B cell (primary cell): ENCODE measurements around the gene ANO2. TPM values are rescaled to one million over a fixed set of nuclear protein-coding genes. Genes with fewer than 3 reads are reported as not detected.

Source experiments
- ATAC-seq: fragments of 200-7000 bp; cut with Tn5 transposase; one replicate; pipeline ENCODE4 v1.10.0; 2021; ENCODE audit warnings: low read depth, mild to moderate bottlenecking, moderate number of reproducible peaks, moderate library complexity
- CTCF ChIA-PET: fragments of 350-600 bp; sonication (Branson Sonifier 250); formaldehyde crosslinking; loops from one replicate; lab custom pipeline; 2021; ENCODE audit warnings: antibody characterized with exemption, inconsistent platforms; lab: Charles Lee
- POLR2A ChIA-PET: fragments of 350-600 bp; sonication (Branson Sonifier 250); formaldehyde crosslinking; loops from one replicate; lab custom pipeline; 2021; ENCODE audit warnings: antibody characterized with exemption; lab: Charles Lee
- DNase-seq: peaks from one replicate; pipeline ENCODE4 v3.0.0; 2013
- H2AFZ ChIP-seq: 2 replicates; pipeline ENCODE4 v1.6.1; 2012; ENCODE audit warnings: mild to moderate bottlenecking, low read depth, low read length; ENCODE audit not compliant: insufficient read depth, poor library complexity, severe bottlenecking
- H3K27ac ChIP-seq, 2 donors: 1 replicate in 1 of 2; 2 replicates in 1 of 2; pipeline ENCODE4 v1.5.1; 2012 to 2013; ENCODE audit warnings: low read length in 2 of 2, mild to moderate bottlenecking in 2 of 2, moderate library complexity in 1 of 2
- H3K27me3 ChIP-seq, 4 experiments: fragments of 200-600 bp in 1 of 4; sonication (generic) in 1 of 4; replicated peaks in 1 of 4; 1 replicate in 2 of 4; 2 replicates in 2 of 4; pipeline versions ENCODE4 v1.6.1 to v1.7.0; 2013 to 2016; ENCODE audit warnings: low read length in 3 of 4, mild to moderate bottlenecking in 2 of 4, mixed read lengths in 1 of 4, moderate library complexity in 1 of 4; ENCODE audit not compliant: insufficient read depth in 4 of 4, control insufficient read depth in 3 of 4; ENCODE audit errors: control extremely low read depth in 1 of 4
- H3K36me3 ChIP-seq, 2 experiments: replicated peaks in 1 of 2; 1 replicate in 1 of 2; 2 replicates in 1 of 2; pipeline versions ENCODE4 v1.6.1 to v1.7.1; 2013; ENCODE audit warnings: low read length in 1 of 2; ENCODE audit not compliant: insufficient read depth in 2 of 2, control insufficient read depth in 1 of 2; ENCODE audit errors: control extremely low read depth in 1 of 2, extremely low read depth in 1 of 2
- H3K4me1 ChIP-seq, 2 donors: fragments of 200-600 bp in 1 of 2; sonication (generic) in 1 of 2; 1 replicate in 1 of 2; 2 replicates in 1 of 2; pipeline versions ENCODE4 v1.5.1 to v1.6.1; 2013 to 2017; ENCODE audit warnings: low read length in 2 of 2; ENCODE audit not compliant: control insufficient read depth in 2 of 2, insufficient read depth in 2 of 2
- H3K4me2 ChIP-seq: replicated peaks from 2 replicates; pipeline ENCODE3; 2012; ENCODE audit warnings: mild to moderate bottlenecking, low read depth, low read length; ENCODE audit not compliant: poor library complexity, severe bottlenecking
- H3K4me3 ChIP-seq, 5 experiments: fragments of 200-600 bp in 1 of 5; sonication (generic) in 1 of 5; 1 replicate in 3 of 5; 2 replicates in 2 of 5; pipeline versions ENCODE4 v1.5.1 to v1.7.0; 2011 to 2016; ENCODE audit warnings: low read length in 4 of 5, mild to moderate bottlenecking in 4 of 5, low read depth in 2 of 5, control low read depth in 1 of 5, moderate library complexity in 1 of 5; ENCODE audit not compliant: insufficient read depth in 1 of 5; ENCODE audit errors: control extremely low read depth in 1 of 5, extremely low read depth in 1 of 5
- H3K79me2 ChIP-seq: fragments of 200-600 bp; sonication (generic); one replicate; pipeline ENCODE4 v1.6.0; 2016; ENCODE audit warnings: low read length; ENCODE audit not compliant: control insufficient read depth, insufficient read depth
- H3K9ac ChIP-seq: fragments of 200-600 bp; sonication (generic); 2 replicates; pipeline ENCODE4 v1.6.1; 2017; ENCODE audit warnings: mild to moderate bottlenecking, low read length, moderate library complexity
- H3K9me3 ChIP-seq, 3 donors: one replicate each; pipeline versions ENCODE4 v1.6.1 to v1.7.1; 2013; ENCODE audit warnings: low read length in 2 of 3; ENCODE audit not compliant: control insufficient read depth in 2 of 3, insufficient read depth in 1 of 3; ENCODE audit errors: control extremely low read depth in 1 of 3
- H4K20me1 ChIP-seq: 2 replicates; pipeline ENCODE4 v1.6.0; 2012; ENCODE audit warnings: mild to moderate bottlenecking, low read length; ENCODE audit not compliant: insufficient read depth, control insufficient read depth, poor library complexity, severe bottlenecking
- H3K27ac Mint-ChIP-seq: one replicate; pipeline ENCODE4 v1.8.0; 2021; ENCODE audit warnings: mixed read lengths
- H3K27me3 Mint-ChIP-seq: one replicate; pipeline ENCODE4 v1.8.0; 2021; ENCODE audit warnings: mixed read lengths
- H3K4me1 Mint-ChIP-seq: one replicate; pipeline ENCODE4 v1.8.0; 2021; ENCODE audit warnings: mixed read lengths
- H3K4me3 Mint-ChIP-seq: one replicate; pipeline ENCODE4 v1.8.0; 2021; ENCODE audit warnings: mixed read lengths
- H3K9me3 Mint-ChIP-seq: one replicate; pipeline ENCODE4 v1.8.0; 2022; ENCODE audit warnings: mixed read lengths; ENCODE audit not compliant: insufficient read depth
- CTCF ChIP-seq: fragments of 200-600 bp; IDR thresholded peaks from one replicate; pipeline ENCODE4 v1.8.0; 2022; ENCODE audit warnings: antibody characterized with exemption, mild to moderate bottlenecking
- EZH2 ChIP-seq: IDR thresholded peaks from 2 replicates; pipeline ENCODE4 v1.6.1; 2012; ENCODE audit warnings: borderline replicate concordance, low read depth, mild to moderate bottlenecking, moderate library complexity, low read length; ENCODE audit not compliant: insufficient read depth, poor library complexity, severe bottlenecking
- WGBS: methylation state at CpG from one replicate; pipeline ENCODE4 v1.1.5; 2013; ENCODE audit warnings: missing lambda C conversion rate; ENCODE audit not compliant: insufficient coverage; 5-methylcytosine and 5-hydroxymethylcytosine counted together
- intact Hi-C: fragments of 100-400 bp; cut with micrococcal nuclease; formaldehyde crosslinking; loops from one replicate; pipeline ENCODE4 v1.10.0; 2022
- polyA plus RNA-seq: library from polyadenylated mRNA; depleted of rRNA; stranded (reverse); fragments of >200 nt; gene quantifications from 2 replicates; pipeline ENCODE4 v1.2.3, GENCODE V29; 2012
- total RNA-seq, 2 donors: library from RNA; stranded (reverse); fragments of 120-200 nt in 1 of 2; gene quantifications; 1 replicate in 1 of 2; 2 replicates in 1 of 2; pipeline versions ENCODE4 v1.2.3 to v1.2.4, GENCODE V29; 2013 to 2022

ANO2 gene
- total and polyA plus RNA-seq, 2 donors (not counting 1 experiment from before 2014, with no cell fraction given) = not detected

- no peaks in the 10 kb centered on the region for H3K9me3 Mint-ChIP-seq
- Histone ChIP-seq H3K36me3 (no peaks in the 10 kb centered on the region), H3K4me1 (no peaks in the 10 kb centered on the region), H3K9me3 (no peaks in the 10 kb centered on the region), H3K79me2 (no peaks in the 10 kb centered on the region), H3K9ac (no peak overlapping the region), H3K27me3 (no peaks in the 10 kb centered on the region), H4K20me1 (no peaks in the 10 kb centered on the region), H2AFZ (no peak overlapping the region), H3K27ac (no peak overlapping the region), H3K4me2 (no peak overlapping the region), H3K4me3 (no peak overlapping the region)
- no peak overlapping the region for H3K27ac Mint-ChIP-seq
- H3K27me3 Mint-ChIP-seq = peaks cover 8% of the 10 kb centered on the region
- ChIA-PET POLR2A (no interaction called here), CTCF (no interaction called here)
- no peak for TF ChIP-seq CTCF
- TF ChIP-seq EZH2 = no peak
- WGBS = no CpG with 5 or more reads among the region's 2 CpGs
- no peak for ATAC-seq
- intact Hi-C loops = no loop called here
- no peaks in the 10 kb centered on the region for H3K4me1 Mint-ChIP-seq
- no peak overlapping the region for H3K4me3 Mint-ChIP-seq
- no peak for DNase-seq
Measured at GRCh38 chr12:5742258-5742657, 202.8 kb downstream of the ANO2 start.

- Histone ChIP-seq H2AFZ (no peak overlapping the region), H3K9me3 (no peaks in the 10 kb centered on the region), H3K4me2 (no peak overlapping the region), H3K27ac (no peak overlapping the region), H4K20me1 (no peaks in the 10 kb centered on the region), H3K27me3 (no peaks in the 10 kb centered on the region), H3K9ac (no peak overlapping the region), H3K79me2 (no peaks in the 10 kb centered on the region), H3K36me3 (no peaks in the 10 kb centered on the region), H3K4me3 (no peak overlapping the region), H3K4me1 (no peaks in the 10 kb centered on the region)
- intact Hi-C loops = no loop called here
- no peaks in the 10 kb centered on the region for H3K4me1 Mint-ChIP-seq
- no peak overlapping the region for H3K4me3 Mint-ChIP-seq
- ATAC-seq = no peak
- ChIA-PET CTCF (no interaction called here), POLR2A (no interaction called here)
- peaks cover 8% of the 10 kb centered on the region for H3K27me3 Mint-ChIP-seq
- H3K9me3 Mint-ChIP-seq = no peaks in the 10 kb centered on the region
- TF ChIP-seq EZH2 = no peak
- TF ChIP-seq CTCF = no peak
- 74% methylated on average over 4 of the region's 5 CpGs for WGBS
- no peak overlapping the region for H3K27ac Mint-ChIP-seq
- no peak for DNase-seq
Measured at GRCh38 chr12:5739917-5740316, 205.1 kb downstream of the ANO2 start.
